A549 (cell line): ENCODE measurements around the gene C1QC.

Source experiments
- ESRRA ChIP-seq: fragments of 150-350 bp; IDR thresholded peaks from 2 replicates; pipeline ENCODE4 v1.6.1; 2014; ENCODE audit warnings: mild to moderate bottlenecking, low read length, borderline replicate concordance
- SMC3 ChIP-seq: fragments of >200 bp; sonication (Bioruptor Twin); formaldehyde crosslinking; IDR thresholded peaks from 3 replicates; pipeline ENCODE4 v1.6.1; 2018; ENCODE audit warnings: inconsistent platforms
- TF ChIP-seq, protein P1 (sequence below): fragments of >200 bp; sonication (Bioruptor Twin); formaldehyde crosslinking; IDR thresholded peaks from 3 replicates; pipeline ENCODE4 v1.5.1; 2016

DNA sequence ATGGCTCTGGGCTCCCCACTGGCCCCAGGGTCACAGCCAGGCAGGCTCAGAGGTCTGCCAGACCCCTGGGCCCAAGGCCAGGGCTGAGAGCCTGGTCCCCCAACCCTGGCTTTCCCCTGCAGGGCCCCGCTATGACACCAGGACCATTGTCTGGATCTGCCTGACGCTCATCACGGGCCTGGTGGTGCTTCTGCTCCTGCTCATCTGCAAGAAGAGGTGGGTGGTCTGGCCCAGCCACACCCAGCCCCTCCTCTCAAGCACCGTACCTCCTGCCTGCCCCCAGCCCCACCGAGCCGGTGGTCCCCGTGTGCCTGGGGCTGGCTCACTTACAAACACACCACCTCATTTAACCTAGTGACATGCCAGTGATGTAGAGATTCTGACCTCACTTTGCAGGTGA, 48.3 kb upstream of the C1QC start:
- no peak for TF ChIP-seq SMC3
- TF ChIP-seq ESRRA: no peak
- TF ChIP-seq, protein P1, sequence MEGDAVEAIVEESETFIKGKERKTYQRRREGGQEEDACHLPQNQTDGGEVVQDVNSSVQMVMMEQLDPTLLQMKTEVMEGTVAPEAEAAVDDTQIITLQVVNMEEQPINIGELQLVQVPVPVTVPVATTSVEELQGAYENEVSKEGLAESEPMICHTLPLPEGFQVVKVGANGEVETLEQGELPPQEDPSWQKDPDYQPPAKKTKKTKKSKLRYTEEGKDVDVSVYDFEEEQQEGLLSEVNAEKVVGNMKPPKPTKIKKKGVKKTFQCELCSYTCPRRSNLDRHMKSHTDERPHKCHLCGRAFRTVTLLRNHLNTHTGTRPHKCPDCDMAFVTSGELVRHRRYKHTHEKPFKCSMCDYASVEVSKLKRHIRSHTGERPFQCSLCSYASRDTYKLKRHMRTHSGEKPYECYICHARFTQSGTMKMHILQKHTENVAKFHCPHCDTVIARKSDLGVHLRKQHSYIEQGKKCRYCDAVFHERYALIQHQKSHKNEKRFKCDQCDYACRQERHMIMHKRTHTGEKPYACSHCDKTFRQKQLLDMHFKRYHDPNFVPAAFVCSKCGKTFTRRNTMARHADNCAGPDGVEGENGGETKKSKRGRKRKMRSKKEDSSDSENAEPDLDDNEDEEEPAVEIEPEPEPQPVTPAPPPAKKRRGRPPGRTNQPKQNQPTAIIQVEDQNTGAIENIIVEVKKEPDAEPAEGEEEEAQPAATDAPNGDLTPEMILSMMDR: no peak
